ENCODE data around the gene PLP2. TPM values are rescaled to one million over a fixed set of nuclear protein-coding genes. Genes with fewer than 3 reads are reported as not detected.
A peak's percentile ranks its signal among the peaks of the same experiment; 100 is the strongest.
"Not testable (repeated sequence)": the region's sequence is repeated elsewhere in the genome, so short reads cannot be mapped to it uniquely, and the experiment has no call there.

The PLP2 gene
- total RNA-seq, 2 donors from 2014 or later, result 157 to 227 TPM

DNA sequence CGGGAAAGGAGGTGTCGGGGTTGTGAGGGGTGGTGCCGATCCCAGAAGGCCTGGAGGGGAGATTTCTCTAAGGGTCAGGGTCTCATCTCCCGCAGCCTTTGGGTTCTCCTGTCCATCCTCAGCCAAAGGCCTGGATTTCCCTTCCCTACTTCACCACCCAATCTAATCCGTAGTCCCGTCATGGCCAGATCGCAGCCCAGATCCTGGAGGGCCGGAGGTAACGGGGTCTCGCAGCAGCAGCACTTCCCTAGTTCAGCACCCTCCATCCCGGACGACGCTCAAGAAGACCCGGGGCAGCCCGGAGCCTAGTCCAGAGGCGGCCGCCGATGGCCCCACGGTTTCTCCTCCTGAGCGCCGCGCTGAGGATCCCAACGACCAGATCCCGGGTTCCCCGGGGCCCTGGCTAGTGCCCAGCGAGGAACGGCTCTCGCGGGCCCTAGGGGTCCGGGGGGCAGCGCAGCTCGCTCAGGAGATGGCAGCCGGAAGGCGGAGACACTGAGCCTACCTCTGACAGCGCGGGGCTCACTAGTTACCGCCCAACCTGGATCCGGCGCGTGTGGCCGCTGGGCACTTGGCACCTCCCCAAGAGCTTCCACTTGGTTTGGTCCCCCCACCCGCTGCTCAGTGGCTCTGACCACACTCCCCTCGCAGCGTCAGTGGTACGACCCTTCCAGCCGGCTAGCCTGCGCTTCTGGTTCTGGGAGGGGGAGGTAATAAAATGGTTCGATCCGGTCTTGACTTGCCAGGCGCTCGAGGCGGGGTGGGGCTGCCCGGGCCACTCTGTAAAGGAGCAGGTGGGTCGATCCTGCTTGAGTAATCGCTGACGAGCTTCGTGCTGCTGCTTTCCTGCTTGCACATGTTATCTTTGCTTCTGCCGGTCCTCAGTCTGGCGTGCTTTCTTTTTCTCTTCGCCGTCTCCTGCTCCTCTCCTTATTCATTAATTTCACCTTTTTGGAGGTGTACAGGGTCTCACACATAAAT lies 5.5 kb upstream of the PLP2 start:
- Histone ChIP-seq H3K27ac (peak overlapping the region; percentile 91), H3K36me3 (no peaks in the 10 kb centered on the region), H3K9ac (ENCODE audit: low read depth in 2 of 2, low read length in 2 of 2) (peak overlapping the region; percentile 70 to 81), H3K4me1 (no peaks in the 10 kb centered on the region), H3K4me3 (peak overlapping the region; percentile 25), H3K9me3 (no peaks in the 10 kb centered on the region), H3K27me3 (no peaks in the 10 kb centered on the region)
- TF ChIP-seq CTCF (IDR thresholded peaks at IDR 0.05), result no peak
- DNase-seq, result peak; percentile 86
- intact Hi-C loops (cut with DNase I), result no loop called here

- Histone ChIP-seq H3K4me3 (peak overlapping the region; percentile 25), H3K9ac (ENCODE audit: low read depth in 2 of 2, low read length in 2 of 2) (peak overlapping the region; percentile 70 to 81), H3K27me3 (no peaks in the 10 kb centered on the region), H3K9me3 (no peaks in the 10 kb centered on the region), H3K4me1 (no peaks in the 10 kb centered on the region), H3K27ac (peak overlapping the region; percentile 91), H3K36me3 (no peaks in the 10 kb centered on the region)
- intact Hi-C loops (cut with DNase I), result no loop called here
- TF ChIP-seq CTCF (IDR thresholded peaks at IDR 0.05), result no peak
- DNase-seq, result peak; percentile 66
These were observed 4.6 kb upstream of the PLP2 start for GRCh38 chrX:49166914-49167739.

DNA sequence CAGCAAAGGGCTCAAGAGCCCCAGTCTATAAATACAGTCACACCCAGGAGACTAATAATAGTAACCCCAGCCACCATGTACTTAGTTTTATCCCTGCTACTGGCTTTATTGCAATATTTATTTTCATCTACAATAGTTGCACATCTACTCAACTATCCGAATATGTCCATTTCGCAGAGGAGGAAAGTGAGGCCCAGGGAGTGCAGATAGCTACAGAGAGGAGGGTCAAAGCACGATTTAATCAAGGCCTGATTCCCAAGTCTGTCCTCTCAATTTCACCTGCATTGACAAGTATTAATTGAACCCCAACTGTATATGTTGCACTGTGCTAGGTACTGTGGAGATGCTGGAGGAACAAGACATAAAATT lies 4.0 kb upstream of the PLP2 start:
- H3K36me3 ChIP-seq, result no peaks in the 10 kb centered on the region
- no peak for TF ChIP-seq CTCF (IDR thresholded peaks at IDR 0.05)
- no peak for DNase-seq
- H3K4me3 ChIP-seq, result peak overlapping the region; percentile 25
- peak overlapping the region; percentile 91 for H3K27ac ChIP-seq
- H3K27me3 ChIP-seq, result no peaks in the 10 kb centered on the region
- H3K9ac ChIP-seq (ENCODE audit: low read depth in 2 of 2, low read length in 2 of 2), result peak overlapping the region in 1 of 2 donors; percentile 81
- intact Hi-C loops (cut with DNase I), result no loop called here
- no peaks in the 10 kb centered on the region for H3K9me3 ChIP-seq
- no peaks in the 10 kb centered on the region for H3K4me1 ChIP-seq

DNA sequence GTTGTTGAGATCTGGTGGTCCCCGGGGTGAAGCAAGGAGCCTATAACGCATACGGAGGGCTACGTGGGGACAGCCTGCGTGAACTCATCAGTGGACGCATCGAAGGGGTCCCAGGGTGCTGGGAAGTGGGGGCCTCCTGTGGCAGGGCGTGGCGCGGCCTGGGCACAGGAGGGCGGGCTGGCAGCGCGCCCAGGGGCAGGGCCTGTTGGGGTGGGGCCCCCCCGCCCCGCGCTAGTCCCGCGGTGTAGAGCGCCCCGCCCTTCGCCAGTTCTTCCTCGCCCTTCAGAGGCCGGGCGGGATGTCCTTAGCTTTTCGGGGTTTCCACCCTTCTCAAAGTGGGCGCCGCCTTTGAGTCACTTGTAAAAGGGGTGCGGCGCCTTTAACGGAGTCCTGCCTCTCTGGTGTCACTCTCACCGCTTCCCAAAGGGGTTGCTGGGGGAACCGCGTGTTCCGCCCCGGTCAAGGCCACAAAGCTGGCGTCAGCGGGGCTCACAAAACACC lies 632 bp downstream of the PLP2 start:
- intact Hi-C loops (cut with DNase I), result no loop called here
- H3K36me3 ChIP-seq, result no peaks in the 10 kb centered on the region

DNA sequence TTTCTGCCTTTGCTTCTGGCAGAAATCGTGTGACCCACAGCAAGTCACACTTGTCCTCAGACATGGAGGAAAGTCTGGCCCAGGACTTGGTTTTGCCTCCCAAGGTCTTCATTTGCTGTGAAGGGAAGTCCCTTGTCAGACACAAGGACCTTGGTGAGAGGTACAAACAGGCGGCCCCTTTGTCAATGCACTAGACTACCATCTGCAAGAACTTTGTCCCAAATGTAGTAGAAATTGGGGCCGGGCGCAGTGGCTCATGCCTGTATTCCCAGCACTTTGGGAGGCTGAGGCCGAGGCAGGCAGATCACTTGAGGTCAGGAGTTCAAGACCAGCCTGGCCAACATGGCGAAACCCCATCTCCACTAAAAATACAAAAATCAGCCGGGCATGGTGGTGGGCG lies 1.8 kb downstream of the PLP2 start:
- H3K4me1 ChIP-seq; intact Hi-C loops (cut with DNase I); H3K9ac ChIP-seq (ENCODE audit: low read depth in 2 of 2, low read length in 2 of 2); H3K4me3 ChIP-seq; H3K36me3 ChIP-seq; H3K27me3 ChIP-seq; H3K27ac ChIP-seq; H3K9me3 ChIP-seq; DNase-seq: not testable (repeated sequence)

More for the DNA sequence above, 632 bp downstream of the PLP2 start:
- Histone ChIP-seq H3K9ac (ENCODE audit: low read depth in 2 of 2, low read length in 2 of 2) (peak overlapping the region; percentile 60 to 86), H3K27ac (peak overlapping the region; percentile 85), H3K4me3 (peak overlapping the region; percentile 60), H3K27me3 (no peaks in the 10 kb centered on the region), H3K4me1 (no peaks in the 10 kb centered on the region), H3K9me3 (no peaks in the 10 kb centered on the region)
- TF ChIP-seq CTCF (IDR thresholded peaks at IDR 0.05), result no peak
- peak; percentile 85 for DNase-seq
